HG02840 (cell line): ENCODE measurements around the gene SLX9.
"Not testable (repeated sequence)": the region's sequence is repeated elsewhere in the genome, so short reads cannot be mapped to it uniquely, and the experiment has no call there.

Source experiments
- ATAC-seq: cut with Tn5 transposase; IDR thresholded peaks from one replicate; pipeline ENCODE4 v1.9.1; 2021; ENCODE audit warnings: mild to moderate bottlenecking, moderate library complexity, moderate number of reproducible peaks; ENCODE audit not compliant: unreplicated experiment, low FRiP score

Gene SLX9

GRCh38 chr21:44901391-44902074 lies 38.3 kb upstream of the SLX9 start:
- ATAC-seq = no peak

- ATAC-seq = no peak
Observed at GRCh38 chr21:44902268-44903049, 37.4 kb upstream of the SLX9 start.

GRCh38 chr21:44903050-44903685 lies 36.7 kb upstream of the SLX9 start:
- no peak for ATAC-seq

GRCh38 chr21:44903689-44904088 lies 36.1 kb upstream of the SLX9 start:
- no peak for ATAC-seq

- no peak for ATAC-seq
Observed at GRCh38 chr21:44904141-44904923, 35.5 kb upstream of the SLX9 start.

GRCh38 chr21:44905016-44905727 lies 34.7 kb upstream of the SLX9 start:
- ATAC-seq = no peak

- no peak for ATAC-seq
Observed at GRCh38 chr21:44905728-44906090, 34.1 kb upstream of the SLX9 start.

- ATAC-seq = no peak
Observed at GRCh38 chr21:44907225-44907965, 32.4 kb upstream of the SLX9 start.

- no peak for ATAC-seq
Observed at GRCh38 chr21:44907966-44908895, 31.6 kb upstream of the SLX9 start.

- ATAC-seq = no peak
Observed at GRCh38 chr21:44908908-44909307, 30.9 kb upstream of the SLX9 start.

GRCh38 chr21:44909719-44910118 lies 30.1 kb upstream of the SLX9 start:
- ATAC-seq = no peak

GRCh38 chr21:44910229-44911067 lies 29.4 kb upstream of the SLX9 start:
- ATAC-seq = no peak

GRCh38 chr21:44911068-44911383 lies 28.8 kb upstream of the SLX9 start:
- ATAC-seq = no peak

GRCh38 chr21:44911384-44912157 lies 28.3 kb upstream of the SLX9 start:
- ATAC-seq = no peak

- ATAC-seq = no peak
Observed at GRCh38 chr21:44912158-44912473, 27.7 kb upstream of the SLX9 start.

- not testable (repeated sequence) for ATAC-seq
Observed at GRCh38 chr21:44912506-44913412, 27.1 kb upstream of the SLX9 start.
